ENCODE measurements around the gene PRR30. TPM values are rescaled to one million over a fixed set of nuclear protein-coding genes. Genes with fewer than 3 reads are reported as not detected.

PRR30 gene
- total and polyA plus RNA-seq, 2 donors (not counting 3 experiments of a cell fraction or from before 2014, with no cell fraction given): not detected

GRCh38 chr2:27105981-27106380, 33.2 kb downstream of the PRR30 start:
- TF ChIP-seq FOS (IDR thresholded peaks at IDR 0.05; ENCODE audit: borderline replicate concordance, insufficient read depth, low read length) (no peak), EZH2 (IDR thresholded peaks at IDR 0.05; ENCODE audit: borderline replicate concordance, low read depth, low read length, severe bottlenecking) (no peak)
- H3K27ac ChIP-seq (ENCODE audit: insufficient read depth, low read depth, low read length): no peak overlapping the region
- CTCF ChIA-PET: interaction anchor here (1.2 to 1.7 kb wide), 4 partner anchors 10 to 174 kb away, joined by 3 to 6 read pairs (median 4); no protein-coding TSS in a partner anchor
- no peaks in the 10 kb centered on the region for H3K4me1 ChIP-seq (ENCODE audit: control insufficient read depth, extremely low read depth, insufficient read depth, low read length)
- no peaks in the 10 kb centered on the region for H3K27me3 ChIP-seq (ENCODE audit: control insufficient read depth in 2 of 2, insufficient read depth in 2 of 2, low read length in 2 of 2)
- H3K9me3 ChIP-seq (replicated peaks; ENCODE audit: control insufficient read depth, insufficient read depth, low read length): no peaks in the 10 kb centered on the region
- H4K20me1 ChIP-seq (replicated peaks; ENCODE audit: control insufficient read depth, extremely low read depth, insufficient read depth, low read length): no peaks in the 10 kb centered on the region
- no peak overlapping the region for H3K4me3 ChIP-seq (replicated peaks in 1 of 3; ENCODE audit: insufficient read depth in 1 of 3, low read depth in 1 of 3, low read length in 3 of 3)
- no peak for FAIRE-seq
- H2AFZ ChIP-seq (ENCODE audit: low read depth, low read length): no peak overlapping the region
- BruUV-seq (replicated peaks): no TSS peak
- H3K79me2 ChIP-seq (ENCODE audit: control insufficient read depth, insufficient read depth, low read length): no peaks in the 10 kb centered on the region
- no peaks in the 10 kb centered on the region for H3K9me1 ChIP-seq (replicated peaks; ENCODE audit: control insufficient read depth, extremely low read depth, insufficient read depth, low read length)
- no peak overlapping the region for H3K9ac ChIP-seq (replicated peaks; ENCODE audit: extremely low read depth, insufficient read depth, low read length)
- intact Hi-C loops (cut with micrococcal nuclease) (no loop called here), dilution Hi-C loops (cut with MboI; ENCODE audit: extremely low pct_ligation_motif_present, low sequenced_read_pairs) (no loop called here)
- no peaks in the 10 kb centered on the region for H3K36me3 ChIP-seq (ENCODE audit: control insufficient read depth in 2 of 2, extremely low read depth in 1 of 2, insufficient read depth in 2 of 2, low read length in 2 of 2)
- H3K4me2 ChIP-seq (ENCODE audit: insufficient read depth, low read length): no peak overlapping the region
- POLR2A ChIA-PET: no interaction called here
- DNase-seq (ENCODE audit: low read depth, low spot score): no peak

- CTCF ChIA-PET: interaction anchor here (0.7 to 8.2 kb wide), 7 partner anchors 14 to 201 kb away, joined by 3 to 152 read pairs (median 5); partner anchors contain the start of gene ABHD1
Measured at GRCh38 chr2:27102329-27102728, 36.9 kb downstream of the PRR30 start.

More at GRCh38 chr2:27102329-27102728, 36.9 kb downstream of the PRR30 start:
- Histone ChIP-seq H4K20me1 (replicated peaks; ENCODE audit: control insufficient read depth, extremely low read depth, insufficient read depth, low read length) (no peaks in the 10 kb centered on the region), H3K79me2 (ENCODE audit: control insufficient read depth, insufficient read depth, low read length) (no peaks in the 10 kb centered on the region), H3K36me3 (ENCODE audit: control insufficient read depth in 2 of 2, extremely low read depth in 1 of 2, insufficient read depth in 2 of 2, low read length in 2 of 2) (no peaks in the 10 kb centered on the region), H3K9ac (replicated peaks; ENCODE audit: extremely low read depth, insufficient read depth, low read length) (no peak overlapping the region), H3K9me3 (replicated peaks; ENCODE audit: control insufficient read depth, insufficient read depth, low read length) (no peaks in the 10 kb centered on the region), H3K9me1 (replicated peaks; ENCODE audit: control insufficient read depth, extremely low read depth, insufficient read depth, low read length) (no peaks in the 10 kb centered on the region), H3K27ac (ENCODE audit: insufficient read depth, low read depth, low read length) (no peak overlapping the region), H3K4me1 (ENCODE audit: control insufficient read depth, extremely low read depth, insufficient read depth, low read length) (no peaks in the 10 kb centered on the region), H3K27me3 (ENCODE audit: control insufficient read depth in 2 of 2, insufficient read depth in 2 of 2, low read length in 2 of 2) (no peaks in the 10 kb centered on the region), H3K4me3 (replicated peaks in 1 of 3; ENCODE audit: insufficient read depth in 1 of 3, low read depth in 1 of 3, low read length in 3 of 3) (no peak overlapping the region), H3K4me2 (ENCODE audit: insufficient read depth, low read length) (no peak overlapping the region), H2AFZ (ENCODE audit: low read depth, low read length) (no peak overlapping the region)
- no TSS peak for BruUV-seq (replicated peaks)
- DNase-seq (ENCODE audit: low read depth, low spot score) (no peak), FAIRE-seq (no peak)
- POLR2A ChIA-PET: no interaction called here
- no peak for TF ChIP-seq POLR2AphosphoS5 (IDR thresholded peaks at IDR 0.05; ENCODE audit: insufficient read depth, low read depth, low read length)
- TF ChIP-seq MAX (IDR thresholded peaks at IDR 0.05; ENCODE audit: insufficient read depth, insufficient read length): no peak
- no peak for TF ChIP-seq FOS (IDR thresholded peaks at IDR 0.05; ENCODE audit: borderline replicate concordance, insufficient read depth, low read length)
- TF ChIP-seq POLR2A (IDR thresholded peaks at IDR 0.05; ENCODE audit: low read depth, low read length): no peak
- TF ChIP-seq MYC (IDR thresholded peaks at IDR 0.05; ENCODE audit: low read depth, low read length): no peak
- no peak for TF ChIP-seq EZH2 (IDR thresholded peaks at IDR 0.05; ENCODE audit: borderline replicate concordance, low read depth, low read length, severe bottlenecking)
- TF ChIP-seq, protein P1, sequence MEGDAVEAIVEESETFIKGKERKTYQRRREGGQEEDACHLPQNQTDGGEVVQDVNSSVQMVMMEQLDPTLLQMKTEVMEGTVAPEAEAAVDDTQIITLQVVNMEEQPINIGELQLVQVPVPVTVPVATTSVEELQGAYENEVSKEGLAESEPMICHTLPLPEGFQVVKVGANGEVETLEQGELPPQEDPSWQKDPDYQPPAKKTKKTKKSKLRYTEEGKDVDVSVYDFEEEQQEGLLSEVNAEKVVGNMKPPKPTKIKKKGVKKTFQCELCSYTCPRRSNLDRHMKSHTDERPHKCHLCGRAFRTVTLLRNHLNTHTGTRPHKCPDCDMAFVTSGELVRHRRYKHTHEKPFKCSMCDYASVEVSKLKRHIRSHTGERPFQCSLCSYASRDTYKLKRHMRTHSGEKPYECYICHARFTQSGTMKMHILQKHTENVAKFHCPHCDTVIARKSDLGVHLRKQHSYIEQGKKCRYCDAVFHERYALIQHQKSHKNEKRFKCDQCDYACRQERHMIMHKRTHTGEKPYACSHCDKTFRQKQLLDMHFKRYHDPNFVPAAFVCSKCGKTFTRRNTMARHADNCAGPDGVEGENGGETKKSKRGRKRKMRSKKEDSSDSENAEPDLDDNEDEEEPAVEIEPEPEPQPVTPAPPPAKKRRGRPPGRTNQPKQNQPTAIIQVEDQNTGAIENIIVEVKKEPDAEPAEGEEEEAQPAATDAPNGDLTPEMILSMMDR (IDR thresholded peaks at IDR 0.05; ENCODE audit: extremely low read depth in 1 of 2, insufficient read depth in 1 of 2, low read depth in 1 of 2, low read length in 2 of 2): no peak
- no peak for TF ChIP-seq JUN (IDR thresholded peaks at IDR 0.05; ENCODE audit: borderline replicate concordance, insufficient read depth, insufficient read length, low read depth)
- no peak for TF ChIP-seq GATA2 (IDR thresholded peaks at IDR 0.05; ENCODE audit: insufficient read depth, insufficient read length, low read depth, low read length)
- dilution Hi-C loops (cut with MboI; ENCODE audit: extremely low pct_ligation_motif_present, low sequenced_read_pairs) (no loop called here), intact Hi-C loops (cut with micrococcal nuclease) (no loop called here)

Data from endothelial cell of umbilical vein (primary cell).